ENCODE measurements around the gene EFCAB12.
"Not testable (repeated sequence)": the region's sequence is repeated elsewhere in the genome, so short reads cannot be mapped to it uniquely, and the experiment has no call there.

DNA sequence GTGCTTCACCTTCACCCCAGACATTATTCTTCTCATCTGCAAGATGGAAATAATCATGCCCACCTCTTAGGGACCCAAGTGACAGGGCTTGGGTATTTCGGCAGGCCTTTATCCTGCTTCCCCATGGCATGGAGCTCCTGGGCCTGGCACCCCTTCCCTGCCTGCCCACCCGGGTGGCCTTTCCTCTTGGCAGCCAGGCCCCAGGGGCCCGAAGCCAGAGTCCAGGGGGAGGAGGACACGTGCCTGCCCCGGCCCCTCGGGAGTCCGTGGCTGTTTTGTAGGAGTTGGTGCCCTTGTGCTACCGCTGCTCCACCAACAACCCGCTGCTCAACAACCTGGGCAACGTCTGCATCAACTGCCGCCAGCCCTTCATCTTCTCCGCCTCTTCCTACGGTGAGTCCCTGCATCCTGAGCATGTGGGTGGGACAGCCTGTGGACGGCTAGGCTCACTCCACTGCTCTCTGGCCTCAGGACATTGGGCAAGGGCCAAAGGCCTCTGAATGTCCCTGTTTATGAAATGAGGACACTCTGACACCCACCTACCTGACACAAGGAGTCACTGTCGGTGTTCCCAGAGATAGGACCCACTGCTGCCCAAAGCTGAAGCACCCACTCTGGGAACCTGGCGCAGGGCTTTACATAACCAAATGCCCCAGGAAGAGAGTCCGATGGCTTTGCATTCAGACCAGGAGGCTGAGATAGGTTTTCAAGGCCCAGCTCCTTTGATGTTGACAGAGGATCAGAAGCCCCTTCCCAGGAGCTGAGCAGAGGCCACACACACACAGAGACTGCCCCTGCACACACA lies 34.5 kb downstream of the EFCAB12 start:
- TF ChIP-seq, protein P1, sequence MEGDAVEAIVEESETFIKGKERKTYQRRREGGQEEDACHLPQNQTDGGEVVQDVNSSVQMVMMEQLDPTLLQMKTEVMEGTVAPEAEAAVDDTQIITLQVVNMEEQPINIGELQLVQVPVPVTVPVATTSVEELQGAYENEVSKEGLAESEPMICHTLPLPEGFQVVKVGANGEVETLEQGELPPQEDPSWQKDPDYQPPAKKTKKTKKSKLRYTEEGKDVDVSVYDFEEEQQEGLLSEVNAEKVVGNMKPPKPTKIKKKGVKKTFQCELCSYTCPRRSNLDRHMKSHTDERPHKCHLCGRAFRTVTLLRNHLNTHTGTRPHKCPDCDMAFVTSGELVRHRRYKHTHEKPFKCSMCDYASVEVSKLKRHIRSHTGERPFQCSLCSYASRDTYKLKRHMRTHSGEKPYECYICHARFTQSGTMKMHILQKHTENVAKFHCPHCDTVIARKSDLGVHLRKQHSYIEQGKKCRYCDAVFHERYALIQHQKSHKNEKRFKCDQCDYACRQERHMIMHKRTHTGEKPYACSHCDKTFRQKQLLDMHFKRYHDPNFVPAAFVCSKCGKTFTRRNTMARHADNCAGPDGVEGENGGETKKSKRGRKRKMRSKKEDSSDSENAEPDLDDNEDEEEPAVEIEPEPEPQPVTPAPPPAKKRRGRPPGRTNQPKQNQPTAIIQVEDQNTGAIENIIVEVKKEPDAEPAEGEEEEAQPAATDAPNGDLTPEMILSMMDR (IDR thresholded peaks at IDR 0.05) = not testable (repeated sequence)
- TF ChIP-seq POLR2A (IDR thresholded peaks at IDR 0.05) = not testable (repeated sequence)
